Skeletal muscle cell (primary cell): ENCODE data around the gene TSFM.
A peak's percentile ranks its signal among the peaks of the same experiment; 100 is the strongest.
"Not testable (repeated sequence)": the region's sequence is repeated elsewhere in the genome, so short reads cannot be mapped to it uniquely, and the experiment has no call there.

Experiments used
- DNase-seq: peaks from one replicate; pipeline ENCODE4 v3.0.0-alpha.2; 2010; ENCODE audit warnings: low read depth
- H3K4me3 ChIP-seq: 2 replicates; pipeline ENCODE4 v1.5.1; 2011; ENCODE audit warnings: low read depth, mild to moderate bottlenecking, control low read depth, low read length, moderate library complexity

Gene TSFM

GRCh38 chr12:57774634-57775033 is 8.0 kb upstream of the TSFM start:
- not testable (repeated sequence) for DNase-seq, H3K4me3 ChIP-seq

GRCh38 chr12:57775044-57775443 is 7.5 kb upstream of the TSFM start:
- DNase-seq, result no peak
- no peak overlapping the region for H3K4me3 ChIP-seq

- DNase-seq, result no peak
- H3K4me3 ChIP-seq, result no peak overlapping the region
Observed at GRCh38 chr12:57775563-57776246, 6.9 kb upstream of the TSFM start.

GRCh38 chr12:57776247-57776587 is 6.4 kb upstream of the TSFM start:
- no peak overlapping the region for H3K4me3 ChIP-seq
- DNase-seq, result no peak

- no peak overlapping the region for H3K4me3 ChIP-seq
- DNase-seq, result no peak
Observed at GRCh38 chr12:57777367-57777766, 5.2 kb upstream of the TSFM start.

- H3K4me3 ChIP-seq, result no peak overlapping the region
- DNase-seq, result no peak
Observed at GRCh38 chr12:57777911-57778310, 4.7 kb upstream of the TSFM start.

- H3K4me3 ChIP-seq, result no peak overlapping the region
- no peak for DNase-seq
Observed at GRCh38 chr12:57779736-57780135, 2.9 kb upstream of the TSFM start.

GRCh38 chr12:57780284-57780897 is 2.2 kb upstream of the TSFM start:
- H3K4me3 ChIP-seq, result no peak overlapping the region
- no peak for DNase-seq

GRCh38 chr12:57781244-57781643 is 1.3 kb upstream of the TSFM start:
- DNase-seq, result no peak
- H3K4me3 ChIP-seq, result no peak overlapping the region

- DNase-seq, result no peak
- H3K4me3 ChIP-seq, result no peak overlapping the region
Observed at GRCh38 chr12:57781801-57782200, 786 bp upstream of the TSFM start.

GRCh38 chr12:57782243-57782607 is 362 bp upstream of the TSFM start:
- no peak for DNase-seq
- no peak overlapping the region for H3K4me3 ChIP-seq

- DNase-seq, result no peak
- H3K4me3 ChIP-seq, result peak overlapping the region; percentile 100
Observed at GRCh38 chr12:57783466-57783801, 847 bp downstream of the TSFM start.

GRCh38 chr12:57783861-57784260 is 1.3 kb downstream of the TSFM start:
- no peak overlapping the region for H3K4me3 ChIP-seq
- DNase-seq, result no peak

- no peak overlapping the region for H3K4me3 ChIP-seq
- DNase-seq, result no peak
Observed at GRCh38 chr12:57793920-57794319, 11.3 kb downstream of the TSFM start.

GRCh38 chr12:57795354-57795753 is 12.8 kb downstream of the TSFM start:
- H3K4me3 ChIP-seq, result no peak overlapping the region
- DNase-seq, result no peak

- no peak for DNase-seq
- H3K4me3 ChIP-seq, result no peak overlapping the region
Observed at GRCh38 chr12:57796996-57797395, 14.4 kb downstream of the TSFM start.

- H3K4me3 ChIP-seq, result no peak overlapping the region
- DNase-seq, result no peak
Observed at GRCh38 chr12:57797933-57798332, 15.3 kb downstream of the TSFM start.

GRCh38 chr12:57800965-57801364 is 18.4 kb downstream of the TSFM start:
- H3K4me3 ChIP-seq, result no peak overlapping the region
- no peak for DNase-seq

GRCh38 chr12:57802607-57803006 is 20.0 kb downstream of the TSFM start:
- no peak for DNase-seq
- H3K4me3 ChIP-seq, result no peak overlapping the region

- no peak for DNase-seq
- no peak overlapping the region for H3K4me3 ChIP-seq
Observed at GRCh38 chr12:57803319-57803893, 20.8 kb downstream of the TSFM start.

- no peak for DNase-seq
- H3K4me3 ChIP-seq, result no peak overlapping the region
Observed at GRCh38 chr12:57806677-57807076, 24.1 kb downstream of the TSFM start.
